ENCODE data around the gene ARHGAP22.

GRCh38 chr10:48587819-48588218 lies 17.1 kb downstream of the ARHGAP22 start:
- TF ChIP-seq POLR2A (IDR thresholded peaks at IDR 0.05; ENCODE audit: low read length), result no peak
- no peak for TF ChIP-seq GATA1 (IDR thresholded peaks at IDR 0.05; ENCODE audit: low read depth, low read length)
